ENCODE results near the gene NUDT13. TPM values are rescaled to one million over a fixed set of nuclear protein-coding genes. Genes with fewer than 3 reads are reported as not detected.

Gene NUDT13
- total RNA-seq, 1 experiment from 2014 or later: 1.2 TPM

DNA sequence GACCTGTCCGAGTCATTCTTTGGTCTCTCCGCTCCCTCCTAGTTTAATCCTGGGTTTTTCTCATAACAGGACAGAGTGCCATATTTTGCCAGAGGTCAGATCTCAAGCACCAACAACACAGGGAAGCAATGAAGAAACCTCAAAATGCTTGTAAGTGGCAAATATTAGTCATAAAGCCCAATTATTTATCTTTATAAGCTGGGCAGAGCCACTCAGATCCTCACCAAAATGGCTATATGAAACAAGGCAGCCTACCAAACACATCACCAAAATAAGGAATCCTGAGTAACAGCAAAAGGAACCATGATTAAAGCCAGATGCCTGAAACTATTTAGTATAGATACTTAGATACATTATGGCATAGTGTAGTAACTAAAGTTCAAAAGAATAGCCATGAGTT is 52.8 kb downstream of the NUDT13 start:
- no peak for DNase-seq (ENCODE audit: low read depth)

DNA sequence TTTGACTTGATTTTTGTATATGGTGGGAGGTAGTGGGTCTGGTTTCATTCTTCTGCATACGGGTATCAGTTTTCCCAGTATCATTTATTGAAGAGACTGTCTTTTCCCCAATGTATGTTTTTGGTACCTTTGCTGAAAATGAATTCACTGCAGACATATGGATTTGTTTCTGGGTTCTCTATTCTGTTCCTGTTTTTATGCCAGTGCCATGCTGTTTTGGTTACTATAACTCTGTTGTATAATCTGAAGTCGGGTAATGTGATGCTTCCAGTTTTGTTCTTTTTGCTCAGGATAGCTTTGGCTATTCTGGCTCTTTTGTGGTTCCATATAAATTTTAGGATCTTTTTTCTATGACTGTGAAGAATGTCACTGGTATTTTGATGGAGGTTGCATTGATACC is 56.7 kb downstream of the NUDT13 start:
- no peak for DNase-seq (ENCODE audit: low read depth)

DNA sequence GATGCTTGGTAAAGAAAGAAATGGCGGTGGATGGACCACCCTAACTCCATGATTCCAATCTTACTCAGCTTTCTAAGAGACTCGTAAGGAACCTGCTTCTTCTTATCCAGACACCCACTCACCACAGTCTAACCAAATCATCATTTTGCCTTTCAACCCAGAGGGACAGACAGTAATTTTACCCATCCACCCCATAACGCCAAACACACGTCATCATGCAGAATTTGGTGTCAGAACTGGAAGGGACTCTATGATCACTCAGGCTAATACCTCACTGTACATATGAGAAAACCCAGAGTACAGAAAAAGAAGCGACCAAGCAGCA is 57.2 kb downstream of the NUDT13 start:
- DNase-seq (ENCODE audit: low read depth): no peak

DNA sequence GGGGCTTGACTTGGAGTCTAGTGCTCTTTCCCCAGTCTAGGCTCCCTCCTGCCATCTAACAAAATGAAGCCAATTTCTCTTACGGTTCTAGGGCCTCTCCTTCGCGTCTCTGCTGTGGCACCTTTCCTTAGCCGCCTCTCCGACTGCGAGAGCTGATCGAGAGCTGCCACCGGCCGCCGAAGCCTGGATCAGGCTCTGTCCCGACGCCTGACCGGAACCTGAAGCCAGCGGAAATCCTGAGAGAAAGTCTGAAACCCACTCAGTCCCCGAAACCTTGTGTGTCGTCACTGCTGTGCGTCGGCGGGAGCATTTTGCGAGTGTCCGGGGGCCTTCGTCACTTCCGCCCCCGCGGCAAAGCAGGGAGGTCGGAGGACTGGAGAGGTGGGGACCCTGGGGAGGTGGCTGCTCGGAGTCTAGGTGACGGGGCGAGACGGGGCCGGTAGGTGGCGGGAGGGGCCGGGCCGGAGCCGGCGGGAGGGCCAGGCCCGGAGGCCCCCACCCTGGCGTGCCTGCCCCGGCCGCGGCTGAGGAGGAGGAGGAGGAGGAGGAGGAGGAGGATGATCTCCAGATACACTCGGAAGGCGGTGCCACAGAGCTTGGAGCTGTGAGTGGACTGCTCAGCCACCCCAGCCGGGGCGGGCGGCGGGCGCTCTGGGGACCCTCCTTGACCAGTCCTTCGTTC is 57.7 kb downstream of the NUDT13 start, which contains the start of the genes ECD and FAM149B1:
TSS of gene ECD (minus strand) at position 226 of the 682 bp plus-strand sequence. CDS start 4,071 bp downstream, outside the sequence.
TSS of gene FAM149B1 (plus strand) at position 337 of the 682 bp plus-strand sequence. CDS start at position 558, 221 bp downstream.
- peak; percentile 93 for DNase-seq (ENCODE audit: low read depth)

DNA sequence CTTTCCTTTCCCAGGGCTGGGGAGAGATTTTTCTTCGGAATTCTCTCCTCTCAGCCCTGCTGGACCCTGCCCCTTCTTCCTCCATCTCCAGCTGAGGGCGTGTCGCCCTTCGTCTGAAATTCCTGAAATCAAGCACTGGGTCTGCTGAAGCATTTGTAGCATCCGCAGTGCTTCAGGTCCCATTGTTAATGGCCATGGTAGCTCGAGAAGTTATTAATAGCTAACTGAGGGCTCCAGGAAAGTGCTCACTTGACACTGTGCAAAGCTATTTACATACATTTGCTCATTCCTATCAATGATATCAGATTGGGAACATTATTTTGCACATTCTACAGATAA is 58.2 kb downstream of the NUDT13 start:
- no peak for DNase-seq (ENCODE audit: low read depth)

DNA sequence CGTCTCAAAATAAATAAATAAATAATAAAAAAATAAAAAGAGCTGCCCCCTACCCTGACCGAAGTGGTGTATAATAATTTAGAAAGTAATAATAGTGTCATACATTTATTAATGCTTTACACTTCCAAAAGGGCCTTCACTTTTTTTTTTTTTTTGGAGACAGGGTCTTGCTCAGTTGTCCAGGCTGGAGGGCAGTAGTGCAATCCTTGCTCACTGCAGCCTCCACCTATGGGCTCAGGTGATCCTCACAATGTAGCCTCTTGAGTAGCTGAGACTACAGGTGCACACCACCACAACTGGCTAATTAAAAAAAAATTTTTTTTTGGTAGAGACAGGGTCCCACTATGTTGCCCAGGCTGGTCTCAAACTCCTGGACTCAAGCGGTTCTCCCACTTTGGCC is 59.1 kb downstream of the NUDT13 start:
- no peak for DNase-seq (ENCODE audit: low read depth)

DNA sequence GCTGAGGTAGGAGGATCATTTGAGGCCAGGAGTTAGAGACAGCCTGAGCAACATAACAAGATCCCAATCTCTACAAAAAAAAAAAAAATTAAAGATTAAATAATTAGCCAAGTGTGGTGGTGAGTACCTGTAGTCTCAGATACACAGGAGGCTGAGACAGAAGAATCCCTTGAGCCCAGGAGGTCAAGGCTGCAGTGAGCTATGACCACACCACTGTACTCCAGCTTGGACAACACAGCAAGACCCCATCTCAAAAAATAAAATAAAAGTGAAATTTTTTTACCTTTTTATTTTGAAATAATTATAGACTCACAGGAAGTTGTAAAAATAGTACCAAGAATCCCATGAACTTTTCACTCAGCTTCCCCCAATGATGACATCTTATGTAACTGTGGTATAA is 62.6 kb downstream of the NUDT13 start:
- DNase-seq (ENCODE audit: low read depth): no peak

DNA sequence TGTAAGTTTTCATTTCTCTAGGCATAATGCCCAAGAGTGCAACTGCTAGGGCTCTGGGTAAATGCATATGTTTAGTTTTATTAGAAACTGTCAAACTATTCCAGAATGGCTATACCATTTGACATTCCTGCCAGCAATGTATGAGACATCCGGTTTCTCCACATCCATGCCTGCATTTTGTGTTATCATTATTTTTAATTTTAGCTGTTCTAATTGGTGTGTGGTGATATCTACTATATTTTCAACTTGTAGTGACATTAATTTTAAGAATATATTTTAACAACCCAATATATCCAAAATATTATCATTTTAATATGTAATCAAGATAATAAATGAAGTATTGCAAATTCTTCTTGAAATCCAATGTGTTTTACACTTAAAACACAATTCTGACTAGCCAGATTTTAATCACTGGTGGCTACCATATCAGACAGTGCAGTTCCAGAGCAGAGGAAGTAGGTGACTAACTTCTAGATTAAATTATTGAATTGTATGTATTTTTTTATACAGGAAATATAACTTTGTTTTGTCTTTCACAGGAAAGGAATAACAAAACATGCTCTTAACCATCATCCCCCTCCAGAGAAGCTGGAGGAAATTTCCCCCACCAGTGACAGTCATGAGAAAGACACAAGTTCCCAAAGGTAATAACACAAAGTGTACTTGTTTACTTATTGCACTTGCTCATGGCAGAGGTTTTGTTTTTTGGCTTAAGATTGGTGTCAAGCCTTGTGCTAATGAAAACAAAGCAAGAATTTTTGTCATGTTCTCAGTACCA is 64.1 kb downstream of the NUDT13 start:
- DNase-seq (ENCODE audit: low read depth): no peak

Other genes starting within 250 kb of the NUDT13 start
- gene OIT3, start 216.7 kb upstream of the NUDT13 start, total RNA-seq (2014; rRNA removed; shearing (Covaris generic)): not detected in 2 replicates
- not detected in 2 replicates for gene PLA2G12B, start 155.6 kb upstream of the NUDT13 start, total RNA-seq (2014; rRNA removed; shearing (Covaris generic))
- gene P4HA1, start 13.6 kb upstream of the NUDT13 start, total RNA-seq (2014; rRNA removed; shearing (Covaris generic)): 56.9 and 58.9 TPM in 2 replicates
- gene ECD, start 57.6 kb downstream of the NUDT13 start, total RNA-seq (2014; rRNA removed; shearing (Covaris generic)): 36.0 and 36.6 TPM in 2 replicates
- 7.4 and 7.6 TPM in 2 replicates for gene FAM149B1, start 57.7 kb downstream of the NUDT13 start, total RNA-seq (2014; rRNA removed; shearing (Covaris generic))
- gene DNAJC9, start 136.8 kb downstream of the NUDT13 start, total RNA-seq (2014; rRNA removed; shearing (Covaris generic)): 50.3 and 70.6 TPM in 2 replicates
- 71.9 and 77.4 TPM in 2 replicates for gene MRPS16, start 142.2 kb downstream of the NUDT13 start, total RNA-seq (2014; rRNA removed; shearing (Covaris generic))
- gene CFAP70, start 248.4 kb downstream of the NUDT13 start, total RNA-seq (2014; rRNA removed; shearing (Covaris generic)): 0.29 TPM in 1 of 2 replicates, not detected in the other

Measured in Daoy (cell line).